IMR-90 (cell line): ENCODE results near the gene KLHL3. TPM values are rescaled to one million over a fixed set of nuclear protein-coding genes. Genes with fewer than 3 reads are reported as not detected.

Experiments used
- ATAC-seq: fragments of 200-7000 bp; cut with Tn5 transposase; 2 replicates; pipeline ENCODE4 v1.9.1; 2020; ENCODE audit warnings: low read depth, mild to moderate bottlenecking, moderate library complexity
- BruUV-seq: library from RNA; stranded (reverse); fragments of 400-500 nt; replicated peaks from 2 replicates; lab custom pipeline; 2021; lab: Mats Ljungman, UMichigan
- CTCF ChIA-PET: fragments of 300-600 bp; formaldehyde crosslinking; extraction: SDS; loops from one replicate; lab custom pipeline; 2021; ENCODE audit warnings: antibody characterized with exemption; lab: Yijun Ruan, JAX
- POLR2A ChIA-PET: fragments of 300-600 bp; sonication (Branson Sonifier 250); formaldehyde crosslinking; loops from one replicate; lab custom pipeline; 2022; ENCODE audit warnings: antibody characterized with exemption; ENCODE audit not compliant: unreplicated experiment; lab: Charles Lee
- DNase-seq: peaks from one replicate; pipeline ENCODE4 v3.0.0; 2013
- H2AFZ ChIP-seq: replicated peaks from 2 replicates; pipeline ENCODE3; 2013; ENCODE audit warnings: low read length, mild to moderate bottlenecking; ENCODE audit not compliant: poor library complexity
- H2AK5ac ChIP-seq: 2 replicates; pipeline ENCODE4 v1.6.1; 2013; ENCODE audit warnings: low read depth, low read length, inconsistent platforms
- H2AK9ac ChIP-seq: replicated peaks from 2 replicates; pipeline ENCODE3; 2013; ENCODE audit warnings: mild to moderate bottlenecking, low read depth, low read length, moderate library complexity; ENCODE audit not compliant: poor library complexity
- H2BK120ac ChIP-seq: 2 replicates; pipeline ENCODE4 v1.6.1; 2013; ENCODE audit warnings: low read depth, low read length, inconsistent platforms
- H2BK15ac ChIP-seq: 3 replicates; pipeline ENCODE4 v1.6.1; 2013; ENCODE audit warnings: low read depth, low read length, inconsistent platforms
- H2BK20ac ChIP-seq: 2 replicates; pipeline ENCODE4 v1.6.1; 2013; ENCODE audit warnings: low read depth, mild to moderate bottlenecking, inconsistent platforms, low read length, moderate library complexity
- H2BK5ac ChIP-seq: 2 replicates; pipeline ENCODE4 v1.6.1; 2013; ENCODE audit warnings: mild to moderate bottlenecking, low read depth, low read length, inconsistent platforms; ENCODE audit not compliant: poor library complexity, severe bottlenecking
- H3K14ac ChIP-seq: replicated peaks from 2 replicates; pipeline ENCODE4 v1.6.1; 2013; ENCODE audit warnings: low read depth, low read length, inconsistent platforms
- H3K18ac ChIP-seq: 2 replicates; pipeline ENCODE4 v1.6.1; 2013; ENCODE audit warnings: low read depth, low read length, control low read depth
- H3K23ac ChIP-seq: 2 replicates; pipeline ENCODE4 v1.6.1; 2013; ENCODE audit warnings: low read depth, low read length, inconsistent platforms
- H3K27ac ChIP-seq: 2 replicates; pipeline ENCODE4 v1.5.1; 2013; ENCODE audit warnings: mild to moderate bottlenecking, control low read depth, low read length; ENCODE audit not compliant: insufficient read depth
- H3K27me3 ChIP-seq: 2 replicates; pipeline ENCODE4 v1.6.1; 2013; ENCODE audit warnings: low read length; ENCODE audit not compliant: control insufficient read depth, insufficient read depth
- H3K36me3 ChIP-seq: 2 replicates; pipeline ENCODE4 v1.6.1; 2013; ENCODE audit warnings: low read length, mixed read lengths; ENCODE audit not compliant: control insufficient read depth, insufficient read depth
- H3K4ac ChIP-seq: 2 replicates; pipeline ENCODE4 v1.6.1; 2013; ENCODE audit warnings: low read depth, low read length, inconsistent platforms
- H3K4me1 ChIP-seq: 2 replicates; pipeline ENCODE4 v1.6.1; 2013; ENCODE audit warnings: low read length, mixed read lengths; ENCODE audit not compliant: control insufficient read depth, insufficient read depth
- H3K4me2 ChIP-seq: 2 replicates; pipeline ENCODE4 v1.6.1; 2013; ENCODE audit warnings: low read depth, mild to moderate bottlenecking, control low read depth, low read length, moderate library complexity
- H3K4me3 ChIP-seq: 2 replicates; pipeline ENCODE4 v1.5.1; 2013; ENCODE audit warnings: low read depth, mild to moderate bottlenecking, control low read depth, low read length, moderate library complexity; ENCODE audit not compliant: insufficient read depth
- H3K56ac ChIP-seq: 2 replicates; pipeline ENCODE4 v1.6.1; 2013; ENCODE audit warnings: low read length, inconsistent platforms; ENCODE audit not compliant: insufficient read depth; ENCODE audit errors: extremely low read depth
- H3K79me1 ChIP-seq, 2 experiments: 2 replicates each; pipeline ENCODE4 v1.6.1; 2013; ENCODE audit warnings: low read length in 2 of 2, inconsistent platforms in 1 of 2, low read depth in 1 of 2
- H3K9ac ChIP-seq: 2 replicates; pipeline ENCODE4 v1.6.1; 2013; ENCODE audit warnings: low read depth, low read length, control low read depth
- H3K9me1 ChIP-seq: 2 replicates; pipeline ENCODE4 v1.6.1; 2013; ENCODE audit warnings: low read length, inconsistent platforms; ENCODE audit not compliant: insufficient read depth
- H3K9me3 ChIP-seq: 2 replicates; pipeline ENCODE4 v1.6.1; 2013; ENCODE audit warnings: low read length; ENCODE audit not compliant: control insufficient read depth, insufficient read depth
- H4K20me1 ChIP-seq: 2 replicates; pipeline ENCODE4 v1.6.1; 2013; ENCODE audit warnings: low read length, inconsistent platforms; ENCODE audit not compliant: insufficient read depth
- H4K5ac ChIP-seq: 2 replicates; pipeline ENCODE4 v1.6.1; 2013; ENCODE audit warnings: mild to moderate bottlenecking, low read depth, low read length, control low read depth
- H4K8ac ChIP-seq, 2 experiments: 2 replicates each; pipeline ENCODE4 v1.6.1; 2013; ENCODE audit warnings: low read depth in 2 of 2, low read length in 2 of 2, control low read depth in 1 of 2, inconsistent platforms in 1 of 2
- H4K91ac ChIP-seq: 2 replicates; pipeline ENCODE4 v1.6.1; 2013; ENCODE audit warnings: low read depth, low read length, inconsistent platforms; ENCODE audit not compliant: insufficient read depth
- CEBPB ChIP-seq: IDR thresholded peaks from 2 replicates; pipeline ENCODE4 v1.6.1; 2012; ENCODE audit warnings: low read depth, low read length, improper control_type of control experiment
- CHD1 ChIP-seq: IDR thresholded peaks from 2 replicates; pipeline ENCODE4 v1.6.1; 2012; ENCODE audit warnings: low read depth, low read length, improper control_type of control experiment
- ELK1 ChIP-seq: fragments of 150-350 bp; IDR thresholded peaks from 2 replicates; pipeline ENCODE4 v1.6.1; 2016; ENCODE audit warnings: low read depth, mild to moderate bottlenecking, low read length, moderate library complexity, borderline replicate concordance
- FOS ChIP-seq: fragments of 150-350 bp; IDR thresholded peaks from 2 replicates; pipeline ENCODE4 v1.6.1; 2016; ENCODE audit warnings: low read depth, low read length
- MAFK ChIP-seq: IDR thresholded peaks from 2 replicates; pipeline ENCODE4 v1.6.1; 2012; ENCODE audit warnings: low read depth, low read length, improper control_type of control experiment
- MAZ ChIP-seq: IDR thresholded peaks from 2 replicates; pipeline ENCODE4 v1.6.1; 2012; ENCODE audit warnings: low read depth, mild to moderate bottlenecking, low read length, improper control_type of control experiment, moderate library complexity, borderline replicate concordance
- MXI1 ChIP-seq: IDR thresholded peaks from 2 replicates; pipeline ENCODE4 v1.6.1; 2012; ENCODE audit warnings: low read depth, mild to moderate bottlenecking, low read length, moderate library complexity, borderline replicate concordance
- POLR2A ChIP-seq: IDR thresholded peaks from 2 replicates; pipeline ENCODE4 v1.6.1; 2012; ENCODE audit warnings: mild to moderate bottlenecking, low read depth, low read length
- RAD21 ChIP-seq: IDR thresholded peaks from 2 replicates; pipeline ENCODE4 v1.6.1; 2012; ENCODE audit warnings: low read length, improper control_type of control experiment
- RCOR1 ChIP-seq: IDR thresholded peaks from 2 replicates; pipeline ENCODE4 v1.6.1; 2012; ENCODE audit warnings: mild to moderate bottlenecking, low read length, improper control_type of control experiment; ENCODE audit not compliant: insufficient replicate concordance
- RFX5 ChIP-seq: IDR thresholded peaks from 2 replicates; pipeline ENCODE4 v1.8.0; 2012; ENCODE audit warnings: low read depth, mild to moderate bottlenecking, low read length, moderate library complexity
- SMC3 ChIP-seq: fragments of 150-350 bp; IDR thresholded peaks from 2 replicates; pipeline ENCODE4 v1.6.1; 2016; ENCODE audit warnings: low read depth, mild to moderate bottlenecking, antibody characterized with exemption, low read length, moderate library complexity
- USF2 ChIP-seq: fragments of 150-350 bp; IDR thresholded peaks from 2 replicates; pipeline ENCODE4 v1.6.1; 2017; ENCODE audit warnings: mild to moderate bottlenecking, antibody characterized with exemption, low read length, low read depth
- WGBS, 2 experiments: methylation state at CpG; one replicate each; pipeline versions ENCODE4 v1.1.5 to v1.1.7; 2013; ENCODE audit warnings: missing lambda C conversion rate in 2 of 2; ENCODE audit not compliant: insufficient read length in 1 of 2; ENCODE audit errors: extremely low coverage in 2 of 2; 5-methylcytosine and 5-hydroxymethylcytosine counted together
- dilution Hi-C: fragments of 300-500 bp; cut with HindIII; formaldehyde crosslinking; loops from one replicate; pipeline ENCODE4 v1.14.3; 2018; ENCODE audit warnings: low sequenced_read_pairs; ENCODE audit not compliant: unreplicated experiment
- in situ Hi-C: fragments of 300-500 bp; cut with MboI; formaldehyde crosslinking; loops from 3 replicates; pipeline ENCODE4 v1.14.3; 2019; ENCODE audit warnings: low sequenced_read_pairs, inconsistent platforms, mixed read lengths
- intact Hi-C: fragments of 100-400 bp; cut with micrococcal nuclease; formaldehyde crosslinking; loops from 2 replicates; pipeline ENCODE4 v1.10.0; 2022
- polyA plus RNA-seq, 3 experiments: library from polyadenylated mRNA; depleted of rRNA; stranded (reverse); fragments of >200 nt; gene quantifications; 2 replicates each; pipeline ENCODE4 v1.2.3, GENCODE V29; 2012; ENCODE audit warnings: low replicate concordance in 1 of 3
- total RNA-seq: library from RNA; depleted of rRNA; stranded (reverse); fragments of >200 nt; gene quantifications from 2 replicates; pipeline ENCODE4 v1.2.3, GENCODE V29; 2012

The KLHL3 gene
- total and polyA plus RNA-seq, 2 of the 4 experiments (the other 2 are of a cell fraction): 2.3 to 4.1 TPM

GRCh38 chr5:137758715-137759306 is 22.9 kb upstream of the KLHL3 start:
- Histone ChIP-seq H4K91ac (no peak overlapping the region), H3K9me1 (peaks cover 3% of the 10 kb centered on the region; the same call in 1 of the 2 replicates), H2BK120ac (no peak overlapping the region), H3K9ac (no peak overlapping the region), H3K4me3 (no peak overlapping the region), H2BK15ac (no peak overlapping the region), H2BK5ac (no peak overlapping the region), H3K14ac (no peak overlapping the region), H4K5ac (no peak overlapping the region), H3K9me3 (no peaks in the 10 kb centered on the region), H3K4me2 (no peak overlapping the region), H3K27me3 (no peaks in the 10 kb centered on the region; the same call in 1 of the 2 replicates), H2AK9ac (no peak overlapping the region), H2BK20ac (no peak overlapping the region), H3K56ac (no peak overlapping the region), H3K27ac (no peak overlapping the region), H3K4ac (no peak overlapping the region), H3K36me3 (no peaks in the 10 kb centered on the region), H2AK5ac (no peak overlapping the region), H3K4me1 (0 out of 2 replicates have a peak, but pooled peaks cover 2% of the 10 kb centered on the region), H3K79me1 (peaks cover 0 to 4% of the 10 kb centered on the region in 2 experiments; a peak in 1 of 4 replicates), H3K18ac (no peak overlapping the region), H2AFZ (no peak overlapping the region), H4K20me1 (0 out of 2 replicates have a peak, but pooled peaks cover 2% of the 10 kb centered on the region), H4K8ac (no peak overlapping the region), H3K23ac (no peak overlapping the region)
- ATAC-seq (no peak), DNase-seq (no peak)
- intact Hi-C loops (no loop called here), in situ Hi-C loops (loop anchor here (10.0 kb wide), 1 partner anchor 276 kb away; the partner anchor contains the start of gene FAM13B), dilution Hi-C loops (no loop called here)
- no peak for TF ChIP-seq USF2
- no peak for TF ChIP-seq MAFK
- no peak for TF ChIP-seq ELK1
- TF ChIP-seq RCOR1: no peak
- TF ChIP-seq FOS: no peak
- no peak for TF ChIP-seq MAZ
- TF ChIP-seq RAD21: no peak
- TF ChIP-seq POLR2A: no peak
- no peak for TF ChIP-seq MXI1
- TF ChIP-seq SMC3: no peak
- no peak for TF ChIP-seq CEBPB
- no peak for TF ChIP-seq RFX5
- TF ChIP-seq CHD1: no peak
- ChIA-PET CTCF (no interaction called here), POLR2A (no interaction called here)
- WGBS, 2 experiments: no CpG with 5 or more reads among the region's 6 CpGs
- BruUV-seq: no TSS peak
